ENCODE results near the gene SSX2B.
"Not testable (repeated sequence)": the region's sequence is repeated elsewhere in the genome, so short reads cannot be mapped to it uniquely, and the experiment has no call there.

The SSX2B gene

GRCh38 chrX:52750952-52751351 is at the start of gene SSX2B:
TSS of gene SSX2B (plus strand) at chrX:52751252. CDS start at chrX:52752681, 1,429 bp downstream.
- H4K20me1 ChIP-seq (ENCODE audit: insufficient read depth, low read length); H3K27me3 ChIP-seq (replicated peaks; ENCODE audit: insufficient read depth, low read length); H3K4me1 ChIP-seq (ENCODE audit: low read length); H3K36me3 ChIP-seq (replicated peaks; ENCODE audit: insufficient read depth, low read length); H3K27ac ChIP-seq (ENCODE audit: low read length); H2AFZ ChIP-seq (ENCODE audit: low read length); H3K79me2 ChIP-seq (ENCODE audit: low read length); H3K9me3 ChIP-seq (replicated peaks; ENCODE audit: insufficient read depth, low read length); DNase-seq; H3K4me3 ChIP-seq (ENCODE audit: low read length); H3K4me2 ChIP-seq (ENCODE audit: low read depth, low read length); H3K9me2 ChIP-seq (replicated peaks; ENCODE audit: insufficient read depth, low read length); H3F3A ChIP-seq (ENCODE audit: insufficient read depth, low read length); H3K9ac ChIP-seq (ENCODE audit: low read length): not testable (repeated sequence)

- H3F3A ChIP-seq (ENCODE audit: insufficient read depth, low read length); H3K4me3 ChIP-seq (ENCODE audit: low read length); H3K27ac ChIP-seq (ENCODE audit: low read length); H3K27me3 ChIP-seq (replicated peaks; ENCODE audit: insufficient read depth, low read length); H3K4me1 ChIP-seq (ENCODE audit: low read length); H3K4me2 ChIP-seq (ENCODE audit: low read depth, low read length); H3K9me3 ChIP-seq (replicated peaks; ENCODE audit: insufficient read depth, low read length); H3K9ac ChIP-seq (ENCODE audit: low read length); H4K20me1 ChIP-seq (ENCODE audit: insufficient read depth, low read length); H3K9me2 ChIP-seq (replicated peaks; ENCODE audit: insufficient read depth, low read length); DNase-seq; H3K79me2 ChIP-seq (ENCODE audit: low read length); H2AFZ ChIP-seq (ENCODE audit: low read length); H3K36me3 ChIP-seq (replicated peaks; ENCODE audit: insufficient read depth, low read length): not testable (repeated sequence)
Measured at GRCh38 chrX:52707078-52707477, 44.0 kb upstream of the SSX2B start, which contains the start of gene SSX2. TSS of gene SSX2 (minus strand) at chrX:52707178. CDS start at chrX:52705749, 1,429 bp downstream.

DNA sequence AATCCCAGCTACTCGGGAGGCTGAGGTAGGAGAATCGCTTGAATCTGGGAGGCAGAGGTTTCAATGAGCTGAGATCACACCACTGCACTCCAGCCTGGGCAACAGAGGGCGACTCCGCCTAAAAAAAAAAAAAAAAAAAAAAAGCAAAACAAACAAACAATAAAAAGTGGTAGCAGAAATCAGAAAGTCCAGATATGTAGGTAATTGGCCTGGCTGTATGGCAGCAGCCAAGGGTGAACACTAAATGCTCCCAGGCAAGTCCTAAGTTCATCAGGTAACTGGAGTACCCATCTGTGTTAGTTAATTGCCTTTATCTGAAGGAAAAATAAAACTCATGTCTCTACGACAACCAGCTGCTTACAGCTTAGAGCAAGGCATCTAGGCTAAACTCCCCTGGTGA is 14.9 kb downstream of the SSX2B start:
- not testable (repeated sequence) for H3K9me2 ChIP-seq (replicated peaks; ENCODE audit: insufficient read depth, low read length); H3F3A ChIP-seq (ENCODE audit: insufficient read depth, low read length); H3K9ac ChIP-seq (ENCODE audit: low read length); H3K27ac ChIP-seq (ENCODE audit: low read length); H3K79me2 ChIP-seq (ENCODE audit: low read length); H2AFZ ChIP-seq (ENCODE audit: low read length); H3K4me3 ChIP-seq (ENCODE audit: low read length); H3K4me2 ChIP-seq (ENCODE audit: low read depth, low read length); H3K36me3 ChIP-seq (replicated peaks; ENCODE audit: insufficient read depth, low read length); DNase-seq; H3K27me3 ChIP-seq (replicated peaks; ENCODE audit: insufficient read depth, low read length); H4K20me1 ChIP-seq (ENCODE audit: insufficient read depth, low read length); H3K4me1 ChIP-seq (ENCODE audit: low read length); H3K9me3 ChIP-seq (replicated peaks; ENCODE audit: insufficient read depth, low read length)

- H3K9ac ChIP-seq (ENCODE audit: low read length); H3K4me2 ChIP-seq (ENCODE audit: low read depth, low read length); H3K27me3 ChIP-seq (replicated peaks; ENCODE audit: insufficient read depth, low read length); H2AFZ ChIP-seq (ENCODE audit: low read length); DNase-seq; H4K20me1 ChIP-seq (ENCODE audit: insufficient read depth, low read length); H3K36me3 ChIP-seq (replicated peaks; ENCODE audit: insufficient read depth, low read length); H3K9me3 ChIP-seq (replicated peaks; ENCODE audit: insufficient read depth, low read length); H3K9me2 ChIP-seq (replicated peaks; ENCODE audit: insufficient read depth, low read length); H3K4me1 ChIP-seq (ENCODE audit: low read length); H3K27ac ChIP-seq (ENCODE audit: low read length); H3F3A ChIP-seq (ENCODE audit: insufficient read depth, low read length); H3K79me2 ChIP-seq (ENCODE audit: low read length); H3K4me3 ChIP-seq (ENCODE audit: low read length): not testable (repeated sequence)
Measured at GRCh38 chrX:52773504-52773903, 22.5 kb downstream of the SSX2B start.

DNA sequence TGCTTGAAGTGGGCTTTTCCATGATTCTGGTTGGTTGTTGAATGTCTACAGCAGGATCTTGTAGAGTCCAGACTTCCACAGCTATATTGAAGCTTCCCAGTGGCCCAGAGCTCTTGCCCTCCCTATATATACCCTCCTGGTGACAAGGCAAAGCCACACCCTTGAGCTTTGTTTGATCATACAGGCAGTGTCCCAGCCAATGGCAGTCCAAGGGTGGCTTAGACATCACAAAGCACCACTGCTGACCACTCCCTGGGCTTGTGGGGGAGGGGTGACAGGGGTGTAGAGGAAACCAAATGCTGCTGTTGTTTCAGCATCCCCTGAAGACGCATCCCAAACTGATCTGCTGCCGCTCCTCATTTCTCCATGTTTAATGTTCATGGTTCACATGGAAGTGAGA is 46.3 kb downstream of the SSX2B start, which contains the start of gene SPANXN5:
Gene SPANXN5, minus strand, starts transcription at position 101 of the 400 bp plus-strand sequence. Its CDS starts 79 bp downstream, at position 22.
- H3K9me2 ChIP-seq (replicated peaks; ENCODE audit: insufficient read depth, low read length); H3K4me2 ChIP-seq (ENCODE audit: low read depth, low read length); H3K4me1 ChIP-seq (ENCODE audit: low read length); DNase-seq; H3K27ac ChIP-seq (ENCODE audit: low read length); H3K36me3 ChIP-seq (replicated peaks; ENCODE audit: insufficient read depth, low read length); H4K20me1 ChIP-seq (ENCODE audit: insufficient read depth, low read length); H3K9ac ChIP-seq (ENCODE audit: low read length); H3K4me3 ChIP-seq (ENCODE audit: low read length); H3K79me2 ChIP-seq (ENCODE audit: low read length); H3K9me3 ChIP-seq (replicated peaks; ENCODE audit: insufficient read depth, low read length); H3F3A ChIP-seq (ENCODE audit: insufficient read depth, low read length); H2AFZ ChIP-seq (ENCODE audit: low read length); H3K27me3 ChIP-seq (replicated peaks; ENCODE audit: insufficient read depth, low read length): not testable (repeated sequence)

- not testable (repeated sequence) for H3K9me3 ChIP-seq (replicated peaks; ENCODE audit: insufficient read depth, low read length); H3K4me3 ChIP-seq (ENCODE audit: low read length)
Measured at GRCh38 chrX:52804876-52805275, 53.8 kb downstream of the SSX2B start.

More at GRCh38 chrX:52804876-52805275, 53.8 kb downstream of the SSX2B start:
- not testable (repeated sequence) for H3K36me3 ChIP-seq (replicated peaks; ENCODE audit: insufficient read depth, low read length); H4K20me1 ChIP-seq (ENCODE audit: insufficient read depth, low read length); H3K79me2 ChIP-seq (ENCODE audit: low read length); H2AFZ ChIP-seq (ENCODE audit: low read length); H3K4me1 ChIP-seq (ENCODE audit: low read length); H3F3A ChIP-seq (ENCODE audit: insufficient read depth, low read length); H3K4me2 ChIP-seq (ENCODE audit: low read depth, low read length); H3K9me2 ChIP-seq (replicated peaks; ENCODE audit: insufficient read depth, low read length); H3K27me3 ChIP-seq (replicated peaks; ENCODE audit: insufficient read depth, low read length); H3K9ac ChIP-seq (ENCODE audit: low read length); H3K27ac ChIP-seq (ENCODE audit: low read length); DNase-seq

All from MM.1S (cell line).